Measurements from ENCODE around the gene KIT. TPM values are rescaled to one million over a fixed set of nuclear protein-coding genes. Genes with fewer than 3 reads are reported as not detected.

Gene KIT
- total and polyA plus RNA-seq, 2 donors (not counting 3 experiments of a cell fraction or from before 2014, with no cell fraction given): 19.8 to 39.7 TPM

- Histone ChIP-seq H3K4me1 (ENCODE audit: control insufficient read depth, extremely low read depth, insufficient read depth, low read length) (no peaks in the 10 kb centered on the region), H2AFZ (ENCODE audit: low read depth, low read length) (no peak overlapping the region), H3K9ac (replicated peaks; ENCODE audit: extremely low read depth, insufficient read depth, low read length) (no peak overlapping the region), H3K27me3 (ENCODE audit: control insufficient read depth in 2 of 2, insufficient read depth in 2 of 2, low read length in 2 of 2) (no peaks in the 10 kb centered on the region), H3K4me3 (replicated peaks in 1 of 3; ENCODE audit: insufficient read depth in 1 of 3, low read depth in 1 of 3, low read length in 3 of 3) (no peak overlapping the region), H3K79me2 (ENCODE audit: control insufficient read depth, insufficient read depth, low read length) (no peaks in the 10 kb centered on the region), H3K36me3 (ENCODE audit: control insufficient read depth in 2 of 2, extremely low read depth in 1 of 2, insufficient read depth in 2 of 2, low read length in 2 of 2) (no peaks in the 10 kb centered on the region), H3K9me3 (replicated peaks; ENCODE audit: control insufficient read depth, insufficient read depth, low read length) (no peaks in the 10 kb centered on the region), H3K4me2 (ENCODE audit: insufficient read depth, low read length) (no peak overlapping the region), H4K20me1 (replicated peaks; ENCODE audit: control insufficient read depth, extremely low read depth, insufficient read depth, low read length) (no peaks in the 10 kb centered on the region), H3K27ac (ENCODE audit: insufficient read depth, low read depth, low read length) (no peak overlapping the region), H3K9me1 (replicated peaks; ENCODE audit: control insufficient read depth, extremely low read depth, insufficient read depth, low read length) (no peaks in the 10 kb centered on the region)
- BruUV-seq (replicated peaks): no TSS peak
- intact Hi-C loops (cut with micrococcal nuclease): no loop called here
- FAIRE-seq: no peak
- DNase-seq (ENCODE audit: low read depth, low spot score): no peak
- CTCF ChIA-PET: no interaction called here
- dilution Hi-C loops (cut with MboI; ENCODE audit: extremely low pct_ligation_motif_present, low sequenced_read_pairs): no loop called here
- TF ChIP-seq POLR2AphosphoS5 (IDR thresholded peaks at IDR 0.05; ENCODE audit: insufficient read depth, low read depth, low read length) (no peak), FOS (IDR thresholded peaks at IDR 0.05; ENCODE audit: borderline replicate concordance, insufficient read depth, low read length) (no peak), CTCF (IDR thresholded peaks at IDR 0.05; ENCODE audit: extremely low read depth in 1 of 2, insufficient read depth in 1 of 2, low read depth in 1 of 2, low read length in 2 of 2) (no peak), MYC (IDR thresholded peaks at IDR 0.05; ENCODE audit: low read depth, low read length) (no peak), POLR2A (IDR thresholded peaks at IDR 0.05; ENCODE audit: low read depth, low read length) (no peak), JUN (IDR thresholded peaks at IDR 0.05; ENCODE audit: borderline replicate concordance, insufficient read depth, insufficient read length, low read depth) (no peak), EZH2 (IDR thresholded peaks at IDR 0.05; ENCODE audit: borderline replicate concordance, low read depth, low read length, severe bottlenecking) (no peak), MAX (IDR thresholded peaks at IDR 0.05; ENCODE audit: insufficient read depth, insufficient read length) (no peak), GATA2 (IDR thresholded peaks at IDR 0.05; ENCODE audit: insufficient read depth, insufficient read length, low read depth, low read length) (no peak)
- POLR2A ChIA-PET: no interaction called here
Observed at GRCh38 chr4:54714631-54715030, 56.9 kb downstream of the KIT start.
